HG03103 (cell line): Measurements from ENCODE around the gene ANAPC5.
"Not testable (repeated sequence)": the region's sequence is repeated elsewhere in the genome, so short reads cannot be mapped to it uniquely, and the experiment has no call there.

Experiments
- ATAC-seq: cut with Tn5 transposase; IDR thresholded peaks from one replicate; pipeline ENCODE4 v1.9.1; 2021; ENCODE audit warnings: low read depth; ENCODE audit not compliant: unreplicated experiment

Gene ANAPC5

DNA sequence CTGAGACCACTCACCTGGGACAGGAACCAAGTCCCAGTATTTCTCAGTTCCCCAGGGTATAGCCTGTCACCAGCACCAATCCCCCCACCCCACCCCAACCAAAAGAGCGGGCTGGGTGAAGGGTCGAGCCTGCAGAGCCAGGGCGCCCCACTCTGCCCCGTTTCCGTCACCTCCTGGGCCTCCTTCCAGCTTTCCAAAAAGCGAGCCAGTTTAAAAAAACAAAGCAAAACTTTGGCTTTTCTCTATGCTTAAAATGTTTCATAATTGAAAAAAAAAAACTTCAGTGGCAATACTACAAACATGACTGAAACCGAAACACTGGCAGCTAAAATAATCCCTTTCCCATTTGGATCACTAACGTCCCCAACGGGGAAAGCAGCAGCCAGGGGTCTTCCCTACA, 63.2 kb downstream of the ANAPC5 start:
- ATAC-seq: no peak

GRCh38 chr12:121288158-121288845, 63.9 kb downstream of the ANAPC5 start:
- ATAC-seq: no peak

DNA sequence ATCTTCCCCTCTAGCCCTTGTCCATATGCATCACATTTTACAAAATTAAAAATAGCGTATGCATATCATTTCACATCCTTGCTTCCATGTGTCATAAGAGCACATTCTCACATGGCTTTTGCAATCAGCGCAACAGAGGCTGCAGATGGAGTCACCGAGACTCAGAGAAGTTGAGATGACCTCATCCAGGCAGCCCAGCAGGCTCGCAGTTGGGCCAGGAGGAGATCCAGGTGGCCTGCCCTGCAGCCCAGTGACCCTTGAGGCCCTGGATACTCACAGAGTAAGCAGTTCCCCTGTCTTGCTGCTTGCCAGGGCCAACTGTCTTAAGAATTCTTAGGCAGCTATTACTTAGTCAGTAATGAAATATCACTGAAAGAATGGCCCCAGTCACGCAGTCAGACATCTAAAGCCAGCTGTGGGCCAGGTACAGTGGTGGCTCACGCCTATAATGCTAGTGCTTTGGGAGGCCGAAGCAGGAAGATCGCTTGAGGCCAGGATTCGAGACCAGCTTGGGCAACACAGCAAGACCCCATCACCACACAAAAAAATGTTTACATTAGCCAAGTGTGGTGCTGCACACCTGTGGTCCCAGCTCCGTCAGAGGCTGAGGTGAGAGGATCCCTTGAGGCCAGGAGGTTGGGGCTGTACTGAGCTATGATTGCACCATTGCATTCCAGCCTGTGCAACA, 64.8 kb downstream of the ANAPC5 start:
- ATAC-seq: no peak

DNA sequence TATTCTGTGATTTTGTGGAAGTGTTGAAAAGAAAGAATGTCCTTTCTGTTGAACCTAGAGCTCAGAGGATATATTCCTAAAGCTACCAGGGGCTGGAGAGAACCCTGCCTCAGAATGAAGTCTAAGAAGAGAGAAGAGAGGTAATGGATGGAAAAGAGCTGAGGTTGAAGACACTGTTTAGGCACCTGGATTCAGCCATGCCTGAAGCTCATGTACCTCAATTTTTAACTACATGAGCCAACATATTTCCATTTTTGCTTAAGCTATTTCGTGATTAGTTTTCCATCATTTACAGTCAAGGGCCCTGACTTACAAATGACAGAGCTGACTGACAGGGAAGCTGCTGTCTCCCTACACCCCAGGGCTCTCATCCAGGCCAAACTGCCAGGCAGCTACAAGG, 66.4 kb downstream of the ANAPC5 start:
- ATAC-seq: no peak

DNA sequence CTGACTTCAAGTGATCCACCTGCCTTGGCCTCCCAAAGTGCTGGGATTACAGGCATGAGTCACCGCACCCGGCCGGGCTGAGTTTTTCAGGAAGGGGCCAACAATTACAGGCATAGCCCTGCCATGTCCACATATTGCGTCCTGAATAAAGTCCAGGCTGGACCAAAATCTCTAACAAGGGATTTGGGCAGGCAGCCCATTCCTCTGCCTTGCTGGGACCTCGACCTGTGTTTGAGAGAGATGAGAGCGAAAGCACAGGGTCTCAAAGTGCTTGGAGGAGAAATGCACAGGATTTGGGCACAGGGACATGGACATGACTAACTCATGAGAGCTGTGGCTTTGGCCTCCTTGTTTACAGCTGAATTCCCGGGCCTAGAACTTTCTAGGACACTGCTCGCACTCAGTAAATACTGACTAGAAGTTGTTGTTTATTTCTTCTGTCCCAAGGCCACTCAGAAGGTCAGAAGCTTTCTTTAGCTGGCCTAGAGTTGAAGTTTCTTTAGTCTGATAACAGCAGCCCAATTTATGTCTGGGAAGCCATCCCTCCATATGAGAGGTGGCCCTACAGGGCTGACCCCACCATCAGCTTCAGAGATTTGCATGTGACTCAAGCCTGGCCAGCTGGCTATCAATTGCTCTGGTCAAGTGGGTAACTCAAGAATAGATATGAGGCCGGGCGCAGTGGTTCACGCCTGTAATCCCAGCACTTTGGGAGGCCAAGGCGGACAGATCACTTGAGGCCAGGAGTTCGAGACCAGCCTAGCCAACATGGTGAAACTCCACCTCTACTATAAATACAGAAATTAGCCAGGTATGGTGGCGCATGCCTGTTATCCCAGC, 67.4 kb downstream of the ANAPC5 start:
- ATAC-seq: no peak

- ATAC-seq: no peak
These were observed 68.4 kb downstream of the ANAPC5 start for GRCh38 chr12:121283841-121284240.

DNA sequence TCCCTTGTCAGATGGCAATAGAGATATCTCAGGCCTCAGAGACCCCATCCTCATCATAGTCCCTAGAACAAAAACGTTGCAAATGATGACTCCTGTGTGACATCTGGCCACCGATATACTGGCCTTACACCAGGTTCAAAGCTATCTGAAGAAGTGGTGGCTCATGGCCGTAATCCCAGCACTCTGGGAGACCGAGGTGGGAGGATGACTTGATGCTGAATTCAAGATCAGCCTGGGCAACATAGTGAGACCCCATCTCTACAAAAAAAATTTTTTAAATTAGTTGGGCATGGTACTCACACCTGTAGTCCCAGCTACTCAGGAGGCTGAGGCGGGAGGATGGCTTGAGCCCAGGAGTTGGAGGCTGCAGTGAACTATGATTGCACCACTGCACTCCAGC, 68.8 kb downstream of the ANAPC5 start:
- ATAC-seq: no peak

- not testable (repeated sequence) for ATAC-seq
These were observed 69.3 kb downstream of the ANAPC5 start for GRCh38 chr12:121282910-121283309.

- ATAC-seq: no peak
These were observed 70.0 kb downstream of the ANAPC5 start for GRCh38 chr12:121282072-121282742.

DNA sequence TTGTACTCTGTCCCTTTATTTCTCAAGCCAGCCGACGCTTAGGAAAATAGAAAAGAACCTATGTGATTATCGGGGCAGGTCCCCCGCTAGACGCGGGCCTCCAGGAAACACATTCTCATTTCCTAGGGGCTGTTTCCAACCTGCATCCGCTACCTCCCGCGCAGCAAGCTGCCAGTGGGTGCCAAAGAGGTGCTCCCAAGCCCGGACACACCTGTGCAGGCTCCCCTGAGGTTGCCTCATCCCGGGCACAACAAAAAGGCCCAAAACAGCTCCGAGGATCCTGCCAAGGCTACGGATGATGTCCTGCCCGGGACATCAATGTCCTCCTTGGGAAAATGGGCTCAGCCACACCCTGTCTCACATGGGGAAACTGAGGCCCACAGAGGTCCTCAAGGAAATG, 71.1 kb downstream of the ANAPC5 start:
- ATAC-seq: not testable (repeated sequence)

GRCh38 chr12:121280531-121280930, 71.7 kb downstream of the ANAPC5 start:
- ATAC-seq: not testable (repeated sequence)

- ATAC-seq: no peak
These were observed 72.7 kb downstream of the ANAPC5 start for GRCh38 chr12:121279507-121279915.

DNA sequence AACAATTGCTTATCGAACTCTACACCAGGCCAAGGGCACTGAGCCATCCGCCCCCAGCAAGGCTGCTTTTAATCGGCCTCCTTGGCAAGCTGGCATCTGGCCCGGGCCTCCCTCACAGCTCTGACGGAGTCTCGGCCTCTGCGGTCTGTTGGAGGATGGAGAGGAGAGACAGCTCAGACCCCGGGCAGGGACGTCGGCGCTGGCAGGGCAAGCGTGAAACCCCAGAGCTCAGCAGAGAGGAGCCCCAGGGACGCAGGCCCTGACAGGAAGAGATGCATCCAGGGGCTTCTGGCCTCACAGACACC, 73.2 kb downstream of the ANAPC5 start:
- ATAC-seq: no peak

GRCh38 chr12:121278169-121279070, 73.8 kb downstream of the ANAPC5 start:
- no peak for ATAC-seq

DNA sequence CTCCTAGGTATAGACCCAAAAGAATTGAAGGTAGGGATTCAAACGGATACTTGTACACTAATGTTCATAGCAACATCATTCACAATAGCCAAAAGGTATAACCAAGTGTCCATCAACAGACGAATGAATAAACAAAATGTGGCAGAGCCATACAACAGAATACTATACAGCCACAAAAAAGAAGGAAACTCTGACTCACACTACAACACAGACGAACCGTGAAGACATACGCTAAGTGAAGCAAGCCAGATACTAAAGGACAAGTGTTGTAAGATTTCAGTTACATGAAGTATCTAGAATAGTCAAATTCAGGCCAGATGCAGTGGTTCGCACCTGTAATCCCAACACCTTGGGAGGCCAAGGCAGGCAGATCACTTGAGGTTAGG, 74.8 kb downstream of the ANAPC5 start:
- no peak for ATAC-seq

GRCh38 chr12:121274036-121274763, 78.0 kb downstream of the ANAPC5 start:
- ATAC-seq: no peak

DNA sequence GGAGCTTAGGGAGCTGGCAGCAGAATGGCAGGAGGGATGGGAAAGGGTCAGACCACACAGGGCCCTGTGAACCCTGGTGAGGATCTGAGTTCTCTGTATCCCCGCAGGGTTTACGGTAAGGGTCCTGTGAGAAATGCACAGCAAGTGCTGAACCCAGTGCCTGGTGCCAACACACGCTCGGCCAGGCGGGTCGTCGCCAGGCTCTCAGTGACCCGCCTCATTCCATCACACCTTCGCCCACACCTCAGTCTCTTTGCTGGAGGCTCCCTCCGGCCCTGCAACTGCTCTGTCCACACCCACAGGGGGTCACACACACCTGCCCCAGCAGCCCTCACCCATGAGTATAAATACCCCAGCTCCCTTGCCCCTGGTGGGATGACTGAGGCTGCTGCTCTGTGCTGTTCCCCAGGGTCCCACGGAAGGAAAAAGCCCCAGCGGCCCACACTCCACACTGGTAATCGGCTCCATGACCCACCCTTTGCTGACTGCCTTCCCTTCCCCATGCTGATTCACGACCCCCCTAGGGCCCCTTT, 78.8 kb downstream of the ANAPC5 start:
- ATAC-seq: no peak

DNA sequence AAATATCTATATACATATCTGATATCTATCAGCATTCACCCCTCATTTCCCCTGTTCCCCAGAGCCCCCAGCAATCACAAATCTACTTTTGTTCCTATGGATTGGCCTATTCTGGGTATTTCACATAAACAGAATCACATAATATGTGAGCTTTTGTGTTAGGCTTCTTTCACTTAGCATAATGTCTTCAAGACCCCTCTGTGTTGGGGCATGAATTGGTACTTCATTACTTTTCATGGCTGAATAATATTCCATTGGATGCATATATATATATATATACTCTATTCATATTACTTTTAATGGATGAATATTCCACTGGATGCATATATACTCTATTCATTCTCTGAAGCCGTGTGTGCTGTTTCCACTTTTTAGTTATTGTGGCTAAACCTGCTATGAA, 84.4 kb downstream of the ANAPC5 start:
- ATAC-seq: no peak

DNA sequence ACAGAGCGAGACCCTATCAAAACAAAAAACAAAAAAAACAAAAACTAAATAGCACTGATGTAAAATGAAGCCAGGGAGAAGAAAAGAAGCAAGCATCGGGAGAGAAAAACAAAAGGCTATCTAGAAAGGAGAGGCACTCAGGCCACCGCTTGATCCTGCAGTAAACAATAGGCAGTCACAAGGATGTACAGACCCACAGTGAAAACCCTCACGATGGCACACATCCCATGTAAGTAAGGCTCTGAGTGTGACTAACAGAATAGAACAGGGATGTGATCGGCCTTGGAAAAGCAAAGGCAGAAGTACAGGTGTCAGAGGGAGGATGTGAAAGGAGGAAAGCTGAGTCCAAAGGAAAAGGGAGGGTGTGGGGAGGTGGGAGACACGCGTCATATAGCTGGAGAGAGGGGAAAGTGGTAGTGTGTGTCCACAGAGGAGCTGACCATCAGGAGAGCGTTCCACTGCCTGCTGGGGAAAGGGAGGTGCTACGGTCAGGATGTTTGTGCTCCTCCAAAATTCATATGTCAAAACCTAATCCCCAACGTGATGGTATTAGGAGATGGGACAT, 87.2 kb downstream of the ANAPC5 start:
- no peak for ATAC-seq
